Hindlimb muscle (tissue), 1 donor: ENCODE measurements around the gene NUDT16. TPM values are rescaled to one million over a fixed set of nuclear protein-coding genes. Genes with fewer than 3 reads are reported as not detected.
"Not testable (repeated sequence)": the region's sequence is repeated elsewhere in the genome, so short reads cannot be mapped to it uniquely, and the experiment has no call there.

ENCODE experiments used
- DNase-seq: peaks from one replicate; pipeline ENCODE4 v3.0.0-alpha.2; 2013
- polyA plus RNA-seq: library from polyadenylated mRNA; unstranded; fragments of 120-200 nt; gene quantifications from one replicate; pipeline ENCODE4 v1.2.1, GENCODE V29; 2013; ENCODE audit not compliant: insufficient read length

The NUDT16 gene
- 21.8 TPM for polyA plus RNA-seq

DNA sequence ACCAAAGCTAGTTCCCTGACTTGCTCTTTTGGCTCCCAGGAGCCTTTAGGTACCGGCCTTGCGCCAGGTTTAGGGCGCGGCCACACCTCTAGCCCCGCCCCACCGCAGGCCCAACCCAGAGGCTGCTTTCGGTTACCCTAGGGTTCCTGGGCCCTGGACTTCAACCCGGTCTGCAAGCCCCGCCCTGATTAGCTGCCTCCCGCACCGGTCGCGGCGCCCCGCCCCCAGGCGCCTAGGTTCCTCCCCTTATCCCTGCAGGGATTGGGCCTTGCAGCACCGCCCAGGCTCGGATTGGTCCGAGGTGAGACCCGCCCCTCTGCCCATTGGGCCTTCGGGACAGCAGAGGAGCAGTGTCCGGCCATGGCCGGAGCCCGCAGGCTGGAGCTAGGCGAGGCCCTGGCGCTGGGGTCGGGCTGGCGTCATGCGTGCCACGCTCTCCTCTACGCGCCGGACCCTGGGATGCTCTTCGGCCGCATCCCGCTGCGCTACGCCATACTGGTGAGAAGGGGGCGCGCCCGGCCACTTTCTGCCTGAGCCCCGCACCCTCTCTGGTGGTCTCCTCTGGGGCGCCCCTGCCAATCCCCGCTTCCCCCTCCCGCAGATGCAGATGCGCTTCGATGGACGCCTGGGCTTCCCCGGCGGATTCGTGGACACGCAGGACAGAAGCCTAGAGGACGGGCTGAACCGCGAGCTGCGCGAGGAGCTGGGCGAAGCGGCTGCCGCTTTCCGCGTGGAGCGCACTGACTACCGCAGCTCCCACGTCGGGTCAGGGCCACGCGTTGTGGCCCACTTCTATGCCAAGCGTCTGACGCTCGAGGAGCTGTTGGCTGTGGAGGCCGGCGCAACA lies at the start of gene NUDT16:
TSS of gene NUDT16 (plus strand) at position 330 of the 847 bp plus-strand sequence. CDS start at position 361, 31 bp downstream.
- peak; percentile 98 for DNase-seq

DNA sequence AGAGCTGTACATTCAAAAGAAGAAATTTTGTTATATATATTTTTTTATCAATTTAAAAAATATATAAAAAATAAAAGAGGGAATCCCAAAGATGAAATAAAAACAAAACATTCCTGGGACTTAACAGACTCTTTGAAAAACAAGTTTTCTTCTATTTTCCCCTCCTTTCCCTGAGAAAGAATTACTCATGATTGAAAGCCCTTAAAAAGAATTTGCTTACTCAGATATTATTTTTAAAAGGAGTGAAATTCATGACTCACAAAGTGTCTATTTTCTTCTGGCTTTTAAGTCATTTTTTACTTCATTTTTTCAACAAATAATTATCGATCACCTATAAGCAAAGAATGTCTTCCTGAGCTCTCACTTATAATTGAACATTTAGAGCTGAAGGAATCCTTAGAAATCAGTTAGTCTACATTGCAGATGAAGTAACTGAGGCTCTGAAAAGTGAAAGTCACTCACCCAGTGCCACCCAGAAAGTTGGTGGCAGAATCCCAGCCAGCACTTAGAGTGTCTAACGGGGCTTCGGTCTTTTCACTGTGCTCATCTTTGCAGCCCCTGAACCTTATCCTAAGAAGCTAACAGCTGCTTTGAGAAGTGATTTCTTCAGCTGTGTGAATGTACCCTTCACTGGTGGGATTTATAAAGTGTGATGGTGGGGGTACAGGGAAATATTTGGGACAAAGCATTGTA lies 42.5 kb upstream of the NUDT16 start:
- no peak for DNase-seq

DNA sequence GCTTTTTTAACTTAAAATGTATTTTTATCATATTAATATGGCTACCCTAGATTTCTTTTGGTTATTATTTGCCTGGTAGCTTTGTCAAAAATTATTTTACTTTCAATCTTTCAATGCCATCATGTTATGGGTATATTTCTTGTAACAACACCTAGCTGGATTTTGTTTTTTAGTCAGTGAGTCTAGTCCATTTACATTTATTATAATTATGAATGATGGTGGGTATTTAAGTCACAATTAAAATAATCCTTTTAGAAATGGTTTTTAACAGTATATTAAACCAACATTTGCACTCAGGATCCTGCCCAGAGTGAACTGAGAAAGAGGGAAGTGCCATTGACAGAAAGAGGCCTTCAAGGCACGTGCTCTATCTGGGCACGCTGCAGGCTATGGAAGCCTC lies 39.8 kb upstream of the NUDT16 start:
- DNase-seq: no peak

DNA sequence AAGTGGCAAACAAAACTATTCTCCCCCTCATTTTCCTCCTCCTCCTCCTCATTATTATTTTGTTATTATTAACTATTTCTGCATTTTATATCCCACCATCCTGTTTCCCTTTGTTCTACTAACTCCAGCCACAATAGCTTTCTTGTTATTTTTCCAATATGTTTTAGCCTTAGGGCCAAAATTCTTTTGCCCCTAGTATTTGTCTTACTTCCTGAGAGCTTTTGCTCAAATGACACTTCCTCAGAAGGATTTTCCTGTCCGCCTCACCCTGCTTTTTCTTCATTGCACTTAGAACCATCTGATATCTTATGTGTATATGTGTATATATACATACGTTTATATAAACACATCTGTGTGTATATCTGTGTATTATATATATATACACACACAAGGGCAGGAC lies 32.7 kb upstream of the NUDT16 start:
- no peak for DNase-seq

DNA sequence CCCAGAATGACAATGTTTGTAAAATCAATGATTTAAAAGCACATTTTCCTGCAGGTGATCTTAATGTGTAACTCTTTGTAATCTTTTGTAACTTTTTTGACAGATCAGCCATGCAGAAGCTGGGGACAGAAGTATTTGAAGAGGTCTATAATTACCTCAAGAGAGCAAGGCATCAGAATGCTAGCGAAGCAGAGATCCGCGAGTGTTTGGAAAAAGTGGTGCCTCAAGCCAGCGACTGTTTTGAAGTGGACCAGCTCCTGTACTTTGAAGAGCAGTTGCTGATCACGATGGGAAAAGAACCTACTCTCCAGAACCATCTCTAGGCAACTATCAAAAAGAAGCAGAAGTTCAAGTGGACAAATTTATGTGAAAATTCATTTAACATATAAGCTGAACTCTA lies 32.1 kb upstream of the NUDT16 start:
- DNase-seq: no peak

DNA sequence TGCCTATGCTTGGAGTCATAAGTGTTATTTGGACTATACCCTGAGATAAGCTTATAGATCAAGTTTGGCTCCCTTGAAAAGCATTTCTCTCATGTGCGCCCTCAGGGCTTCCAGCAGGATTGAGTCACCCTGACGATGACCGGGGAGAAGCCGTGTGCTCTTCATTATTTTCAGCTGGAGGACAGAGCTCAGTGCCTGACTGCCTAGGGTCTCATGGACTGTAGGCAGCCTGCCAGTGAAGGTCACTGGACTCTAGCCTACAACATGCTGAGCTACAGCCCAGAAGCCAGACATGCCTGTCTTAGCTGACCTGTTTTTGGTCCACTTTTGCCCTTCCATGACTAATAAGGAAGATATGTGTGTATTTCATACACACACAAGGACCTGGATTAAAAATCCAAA lies 31.6 kb upstream of the NUDT16 start:
- no peak for DNase-seq

DNA sequence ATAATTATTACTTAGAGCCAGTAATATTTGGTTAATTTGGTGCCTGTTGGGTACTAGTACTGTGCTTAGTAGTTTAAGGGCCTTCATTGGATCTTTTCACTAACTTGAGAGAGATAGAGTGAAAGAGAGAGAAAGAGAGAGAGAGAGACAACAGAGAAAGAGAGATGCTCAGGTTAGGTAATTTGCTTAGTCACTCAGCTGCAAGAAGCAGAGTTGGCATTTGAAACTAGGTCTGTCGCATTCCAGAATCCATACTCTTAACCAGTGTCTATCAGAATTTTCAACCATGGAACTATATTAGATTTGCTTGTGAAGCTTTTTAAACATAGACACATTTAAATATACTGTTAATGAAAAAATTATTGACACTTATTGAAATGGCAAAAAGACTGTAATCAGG lies 31.1 kb upstream of the NUDT16 start:
- DNase-seq: no peak

DNA sequence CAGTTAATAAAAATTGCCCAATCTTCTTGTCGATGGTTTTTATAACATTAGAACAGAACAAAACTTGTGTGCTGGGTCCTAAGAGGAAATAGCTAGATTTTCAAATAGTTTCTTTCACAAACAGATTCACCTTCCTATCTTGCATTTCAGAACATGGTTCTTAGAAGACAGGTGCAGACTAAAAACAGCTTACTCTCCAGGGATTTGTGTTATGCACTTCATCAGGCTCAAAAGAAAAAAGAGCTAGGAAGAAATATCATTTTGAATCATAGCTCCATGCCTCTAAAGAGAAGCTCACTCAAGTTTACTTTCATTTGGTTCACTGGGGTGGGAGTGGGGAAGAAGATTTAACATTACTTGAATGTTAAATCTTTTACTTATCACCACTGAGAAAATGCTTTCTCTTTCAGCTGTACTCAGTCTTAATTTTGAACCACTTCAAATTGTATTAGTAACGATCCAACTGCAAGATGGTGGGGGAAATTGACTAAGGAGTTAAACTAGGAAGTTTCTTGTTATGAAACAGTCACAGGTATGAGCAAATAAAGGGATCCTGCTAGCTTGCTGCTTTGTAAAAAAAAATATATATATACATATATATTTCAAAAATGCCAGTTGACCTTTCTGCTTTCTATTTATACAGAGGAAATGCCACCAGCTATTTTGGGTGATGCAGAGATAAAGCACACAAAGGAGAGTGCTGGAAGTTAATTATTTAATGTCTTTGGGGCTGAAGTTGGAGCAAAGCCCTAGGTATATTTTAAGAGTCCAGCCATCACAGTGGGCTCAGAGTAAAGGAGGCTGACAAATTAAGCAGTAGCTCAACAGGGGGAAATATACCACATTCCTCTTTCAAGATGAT lies 28.3 kb upstream of the NUDT16 start:
- no peak for DNase-seq

DNA sequence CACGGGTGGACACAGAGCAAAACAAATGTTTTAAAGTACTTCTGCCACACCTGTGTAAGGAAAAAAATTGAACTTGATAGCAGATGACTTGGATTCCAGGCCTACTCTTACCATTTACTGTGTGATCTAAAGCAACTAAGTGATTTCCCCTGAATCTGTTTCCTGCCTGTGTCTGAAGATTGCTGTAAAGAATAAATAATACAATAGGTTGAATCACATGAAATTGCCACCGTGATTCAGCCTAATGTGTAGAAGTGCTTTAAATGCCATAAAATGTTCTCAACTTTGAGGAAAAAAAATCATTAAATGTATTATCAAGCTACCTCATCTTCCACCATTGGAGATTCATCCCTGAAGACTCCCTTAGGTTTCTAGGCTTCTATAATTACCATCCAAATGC lies 27.6 kb upstream of the NUDT16 start:
- DNase-seq: no peak

DNA sequence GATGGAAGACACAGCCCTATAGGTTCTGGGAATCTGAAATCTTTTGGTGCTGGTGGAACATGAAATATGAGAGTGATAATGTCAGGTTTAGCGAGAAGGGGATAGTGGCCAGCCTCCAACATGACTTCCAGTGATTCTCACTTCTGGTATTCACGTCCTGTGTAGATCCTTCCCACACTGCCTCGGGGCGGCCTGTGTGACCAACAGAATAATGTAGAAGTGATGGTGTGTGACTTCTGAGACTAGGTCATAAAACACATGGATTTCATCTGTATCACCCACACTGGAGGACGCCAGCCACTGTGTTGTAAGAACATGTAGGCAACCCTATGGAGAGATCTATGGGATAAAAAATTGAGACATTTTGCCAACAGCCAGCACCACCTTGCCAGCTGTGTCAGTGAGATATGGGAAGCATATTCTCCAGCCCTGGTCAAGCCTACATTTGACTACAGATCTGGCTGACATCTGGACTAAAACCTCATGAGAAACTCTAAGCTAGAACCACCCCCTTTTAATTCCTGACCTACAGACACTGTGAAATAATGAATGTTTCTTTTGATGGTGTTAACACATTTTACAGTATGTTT lies 25.5 kb upstream of the NUDT16 start:
- DNase-seq: no peak

DNA sequence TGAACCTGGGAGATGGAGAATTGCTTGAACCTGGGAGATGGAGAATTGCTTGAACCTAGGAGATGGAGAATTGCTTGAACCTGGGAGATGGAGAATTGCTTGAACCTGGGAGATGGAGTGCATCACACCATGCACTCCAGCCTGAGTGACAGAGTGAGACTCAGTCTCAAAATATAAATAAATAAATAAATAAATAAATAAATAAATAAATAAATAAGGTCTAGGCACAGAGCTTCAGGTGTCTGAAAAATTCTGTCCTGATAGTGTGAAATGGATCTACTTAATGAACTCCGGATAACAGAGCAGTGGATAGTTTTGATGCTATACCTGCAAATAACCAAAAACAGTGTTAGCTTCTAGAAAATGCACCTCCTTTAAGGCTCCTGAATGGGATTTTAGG lies 24.3 kb upstream of the NUDT16 start:
- no peak for DNase-seq

DNA sequence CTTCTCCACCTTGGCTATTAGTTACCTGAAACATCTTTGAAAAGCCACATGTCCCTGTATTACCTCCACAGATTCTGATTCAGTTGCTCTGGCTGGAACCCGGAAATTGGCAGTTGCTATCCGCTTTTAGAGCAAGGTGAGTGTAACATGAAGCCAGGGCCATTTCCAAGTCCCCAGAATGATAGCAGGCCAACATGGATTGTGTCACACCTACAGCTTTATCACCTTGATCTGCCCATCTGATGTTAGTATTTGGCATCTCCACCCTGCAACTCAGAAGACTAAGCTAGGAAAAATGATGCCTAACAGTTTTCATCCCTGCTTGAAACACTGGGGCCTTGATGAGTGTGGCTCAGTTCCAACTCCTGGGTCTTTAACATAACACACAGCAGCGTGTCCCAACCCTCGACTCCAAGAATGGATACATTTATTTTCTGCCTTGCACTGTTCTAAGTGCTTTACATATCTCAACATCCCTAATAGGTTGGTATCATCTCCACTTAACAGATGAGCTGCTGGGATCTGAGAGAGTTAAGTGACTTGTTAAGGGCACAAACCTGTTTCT lies 21.3 kb upstream of the NUDT16 start:
- no peak for DNase-seq

DNA sequence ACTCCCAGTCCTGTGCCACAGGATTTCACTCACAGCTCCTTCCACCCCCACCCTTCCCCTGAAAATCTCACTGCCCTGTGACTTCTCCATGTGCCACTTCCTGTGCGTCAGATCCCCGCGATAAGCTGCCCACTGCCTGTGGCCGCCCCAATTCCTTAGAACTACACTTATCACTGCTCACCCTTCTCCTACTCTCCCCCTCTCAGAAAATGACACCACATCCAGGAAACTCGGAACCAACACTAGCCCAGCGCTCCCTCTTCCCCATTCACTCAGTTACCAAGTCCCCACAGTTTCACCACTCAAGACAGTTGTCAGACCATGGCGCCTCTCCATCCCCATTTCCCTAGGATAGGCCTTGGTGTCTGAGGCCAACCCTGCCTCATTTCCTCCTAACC lies 20.5 kb upstream of the NUDT16 start:
- not testable (repeated sequence) for DNase-seq

DNA sequence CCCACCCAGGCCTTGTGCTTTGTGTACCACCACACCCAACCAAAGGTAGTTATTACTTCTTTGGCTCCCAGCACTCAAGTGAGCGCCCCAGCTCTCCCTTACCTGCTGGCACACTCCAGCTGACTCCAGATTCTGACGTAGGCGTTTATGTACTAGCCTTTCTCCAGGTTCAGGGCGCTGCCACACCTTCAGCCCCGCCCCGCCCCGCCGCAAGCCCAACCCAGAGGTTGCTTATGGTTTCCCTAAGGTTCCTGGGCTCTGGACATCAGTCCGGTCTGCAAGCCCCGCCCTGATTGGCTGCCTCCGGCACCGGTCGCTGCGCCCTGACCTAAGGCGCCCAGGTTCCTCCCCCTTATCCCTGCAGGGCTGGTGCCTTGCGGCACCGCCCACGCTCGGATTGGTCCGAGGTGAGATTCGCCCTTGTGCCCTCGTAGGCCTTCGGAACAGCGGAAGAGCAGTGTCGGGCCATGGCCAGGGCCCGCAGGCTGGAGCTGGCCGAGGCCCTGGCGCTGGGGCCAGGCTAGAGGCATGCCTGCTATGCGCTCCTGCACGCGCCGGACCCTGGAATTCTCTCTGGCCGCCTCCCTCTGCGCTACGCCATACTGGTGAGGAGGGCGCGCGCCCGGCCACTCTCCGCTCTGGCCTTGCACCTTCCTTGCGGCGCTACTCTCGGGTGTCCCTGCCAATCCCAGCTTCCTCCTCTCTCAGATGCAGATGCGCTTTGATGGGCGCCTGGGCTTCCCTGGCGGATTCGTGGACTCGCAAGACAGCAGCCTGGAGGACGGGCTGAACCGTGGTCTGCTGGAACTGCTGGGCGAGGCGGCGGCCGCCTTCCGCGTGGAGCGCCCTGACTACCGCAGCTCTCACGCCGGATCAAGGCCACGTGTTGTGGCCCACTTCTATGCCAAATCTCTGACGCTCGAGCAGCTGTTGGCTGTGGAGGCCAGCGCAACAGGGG lies 19.8 kb upstream of the NUDT16 start:
- peak; percentile 51 for DNase-seq

DNA sequence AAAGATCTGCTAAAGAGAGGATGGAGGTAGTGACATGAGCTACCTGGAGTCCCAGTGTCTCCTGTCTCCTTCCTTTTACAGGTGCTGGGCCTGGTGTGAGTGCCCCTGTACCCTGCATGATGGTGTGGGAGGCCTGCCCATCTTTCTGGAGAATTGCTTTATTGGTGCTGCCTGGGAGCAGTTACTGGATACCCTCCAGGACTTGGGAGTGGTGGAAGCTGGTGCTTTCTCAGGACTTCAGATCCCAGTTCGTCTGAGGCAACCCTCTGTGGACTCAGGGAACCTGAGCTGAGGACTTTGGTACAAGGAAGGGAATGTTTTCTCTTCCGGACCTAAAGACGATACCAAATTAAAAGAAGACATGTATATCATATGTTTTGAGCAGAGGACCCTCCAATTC lies 18.3 kb upstream of the NUDT16 start:
- DNase-seq: no peak

DNA sequence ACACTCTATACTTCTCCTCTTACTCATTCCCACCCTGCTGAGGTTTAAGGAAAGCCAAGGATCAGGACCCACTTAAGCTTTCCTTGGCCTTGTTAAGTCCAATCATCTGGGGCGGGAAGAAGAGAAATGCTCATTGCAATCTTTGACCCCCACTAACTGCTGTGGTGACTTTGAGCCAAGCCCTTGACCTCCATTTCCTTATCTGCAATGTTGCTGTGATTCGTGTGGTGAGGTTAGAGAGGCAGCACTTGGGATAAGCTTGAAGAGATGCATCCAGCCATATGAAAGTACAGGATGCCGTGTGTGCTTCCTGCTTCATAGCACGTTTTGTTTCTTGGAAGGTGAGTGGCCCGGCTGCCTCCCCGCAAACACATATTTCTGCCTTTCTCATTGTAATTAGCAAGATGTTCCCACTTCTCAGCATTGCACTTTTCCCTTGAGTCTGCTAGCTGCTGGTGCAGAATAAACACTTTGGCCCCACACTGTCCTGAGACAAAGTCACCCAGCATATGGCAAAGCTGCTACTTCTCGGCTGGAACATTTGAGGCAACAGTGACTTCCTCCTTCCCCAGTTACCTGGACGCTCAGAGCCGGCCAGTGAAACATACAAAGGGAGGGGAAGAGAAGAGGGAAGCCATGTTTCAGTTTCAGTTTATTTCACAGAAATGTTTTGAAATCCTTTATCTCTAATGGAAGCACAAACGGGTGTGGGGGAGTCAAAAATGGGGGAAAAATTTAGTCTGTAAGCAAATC lies 10.5 kb upstream of the NUDT16 start:
- no peak for DNase-seq

DNA sequence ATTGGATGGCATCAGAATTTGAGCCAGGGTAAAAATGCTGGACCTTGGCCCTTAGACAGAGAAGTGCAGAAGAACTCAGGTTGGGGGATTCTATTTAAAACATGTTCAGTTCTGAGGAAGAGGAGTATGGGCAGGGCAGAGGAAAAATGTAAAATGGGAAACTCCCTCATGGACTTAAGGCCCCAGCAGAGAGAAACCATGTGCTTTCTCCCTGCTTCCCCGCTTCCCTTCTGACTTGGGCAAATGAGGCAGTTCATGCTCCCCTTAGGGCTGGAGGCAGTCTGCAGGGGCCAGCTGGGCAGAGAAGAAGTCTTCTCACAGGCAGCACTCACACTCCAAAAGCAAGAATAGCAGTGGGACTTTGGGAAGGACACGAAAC lies 9.9 kb upstream of the NUDT16 start:
- DNase-seq: no peak

DNA sequence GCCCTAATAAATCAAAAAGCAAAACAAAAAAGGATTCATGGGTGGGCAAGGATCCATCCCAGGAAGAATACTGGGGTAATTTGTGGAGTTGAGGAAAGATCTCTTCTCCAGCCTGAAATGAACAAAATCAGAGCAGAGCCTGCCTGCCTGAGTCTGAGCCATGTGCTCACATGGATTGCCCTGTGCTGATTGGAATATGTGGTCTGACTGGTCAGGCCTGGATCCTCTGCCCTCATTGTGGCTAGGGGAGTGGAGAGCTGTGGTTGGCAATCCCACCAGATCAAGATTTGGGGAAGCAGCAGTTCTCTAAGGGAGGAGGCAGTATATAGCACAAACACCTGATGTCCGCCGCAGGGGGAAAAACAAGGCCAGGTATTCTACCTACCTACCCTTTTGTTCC lies 6.8 kb upstream of the NUDT16 start:
- DNase-seq: no peak

DNA sequence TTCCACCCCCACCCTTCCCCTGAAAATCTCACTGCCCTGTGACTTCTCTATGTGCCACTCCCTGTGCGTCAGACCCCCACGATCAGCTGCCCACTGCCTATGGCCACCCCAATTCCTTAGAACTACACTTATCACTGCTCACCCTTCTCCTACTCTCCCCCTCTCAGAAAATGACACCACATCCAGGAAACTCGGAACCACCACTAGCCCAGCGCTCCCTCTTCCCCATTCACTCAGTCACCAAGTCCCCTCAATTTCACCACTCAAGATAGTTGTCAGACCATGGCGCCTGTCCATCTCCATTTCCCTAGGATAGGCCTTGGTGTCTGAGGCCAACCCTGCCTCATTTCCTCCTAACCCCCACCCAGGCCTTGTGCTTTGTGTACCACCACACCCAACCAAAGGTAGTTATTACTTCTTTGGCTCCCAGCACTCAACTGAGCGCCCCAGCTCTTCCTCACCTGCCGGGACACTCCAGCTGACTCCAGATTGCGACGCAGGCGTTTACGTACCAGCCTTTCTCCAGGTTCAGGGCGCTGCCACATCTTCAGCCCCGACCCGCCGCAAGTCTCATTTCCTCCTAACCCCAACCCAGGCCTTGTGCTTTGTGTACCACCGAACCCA lies 641 bp upstream of the NUDT16 start:
- not testable (repeated sequence) for DNase-seq
